HEK293 (cell line): ENCODE results near the gene HACD3.
A peak's percentile ranks its signal among the peaks of the same experiment; 100 is the strongest.

Source experiments
- GLIS2 ChIP-seq: fragments of 450-650 bp; formaldehyde crosslinking; IDR thresholded peaks from 2 replicates; pipeline ENCODE4 v1.5.1; 2016; ENCODE audit warnings: missing biosample characterization, missing genetic modification characterization
- HOXC10 ChIP-seq: sonication (generic); formaldehyde crosslinking; IDR thresholded peaks from 2 replicates; pipeline ENCODE4 v1.8.1; 2023; ENCODE audit warnings: mild to moderate bottlenecking, missing genetic modification reagents
- KLF7 ChIP-seq: fragments of 450-650 bp; formaldehyde crosslinking; IDR thresholded peaks from 2 replicates; pipeline ENCODE4 v1.5.1; 2016; ENCODE audit warnings: missing biosample characterization, missing genetic modification characterization, borderline replicate concordance
- MYNN ChIP-seq: fragments of 450-650 bp; formaldehyde crosslinking; IDR thresholded peaks from 2 replicates; pipeline ENCODE4 v1.5.1; 2016; ENCODE audit warnings: missing biosample characterization, missing genetic modification characterization, borderline replicate concordance
- MZF1 ChIP-seq: fragments of 450-650 bp; formaldehyde crosslinking; IDR thresholded peaks from 2 replicates; pipeline ENCODE4 v1.5.1; 2017; ENCODE audit warnings: missing biosample characterization, missing genetic modification characterization, borderline replicate concordance
- REPIN1 ChIP-seq: fragments of 450-650 bp; formaldehyde crosslinking; IDR thresholded peaks from 2 replicates; pipeline ENCODE4 v1.5.1; 2017; ENCODE audit warnings: missing biosample characterization, missing genetic modification characterization, low read depth
- SP2 ChIP-seq: fragments of 450-650 bp; formaldehyde crosslinking; IDR thresholded peaks from 2 replicates; pipeline ENCODE4 v1.5.1; 2016; ENCODE audit warnings: missing biosample characterization, missing genetic modification characterization
- SP3 ChIP-seq: fragments of 450-650 bp; formaldehyde crosslinking; IDR thresholded peaks from 2 replicates; pipeline ENCODE4 v1.5.1; 2016; ENCODE audit warnings: missing biosample characterization, missing genetic modification characterization
- SP7 ChIP-seq: fragments of 450-650 bp; formaldehyde crosslinking; IDR thresholded peaks from 2 replicates; pipeline ENCODE4 v1.5.1; 2016; ENCODE audit warnings: missing biosample characterization, missing genetic modification characterization
- ZBTB17 ChIP-seq: fragments of 450-650 bp; formaldehyde crosslinking; IDR thresholded peaks from 2 replicates; pipeline ENCODE4 v1.5.1; 2016; ENCODE audit warnings: missing biosample characterization, missing genetic modification characterization
- ZBTB20 ChIP-seq: fragments of 450-650 bp; formaldehyde crosslinking; IDR thresholded peaks from 2 replicates; pipeline ENCODE4 v1.5.1; 2016; ENCODE audit warnings: missing biosample characterization, missing genetic modification characterization
- ZBTB21 ChIP-seq: fragments of 450-650 bp; formaldehyde crosslinking; IDR thresholded peaks from 2 replicates; pipeline ENCODE4 v1.5.1; 2017; ENCODE audit warnings: missing biosample characterization, missing genetic modification characterization
- ZEB2 ChIP-seq: fragments of 450-650 bp; formaldehyde crosslinking; IDR thresholded peaks from 2 replicates; pipeline ENCODE4 v1.5.1; 2016; ENCODE audit warnings: missing biosample characterization, missing genetic modification characterization
- ZFP37 ChIP-seq: fragments of 450-650 bp; formaldehyde crosslinking; IDR thresholded peaks from 2 replicates; pipeline ENCODE4 v1.5.1; 2016; ENCODE audit warnings: missing biosample characterization, missing genetic modification characterization
- ZNF10 ChIP-seq: fragments of 450-650 bp; formaldehyde crosslinking; IDR thresholded peaks from 2 replicates; pipeline ENCODE4 v1.5.1; 2017; ENCODE audit warnings: missing biosample characterization, missing genetic modification characterization
- ZNF121 ChIP-seq: fragments of 450-650 bp; formaldehyde crosslinking; IDR thresholded peaks from 2 replicates; pipeline ENCODE4 v1.5.1; 2016; ENCODE audit warnings: missing biosample characterization, missing genetic modification characterization
- ZNF155 ChIP-seq: fragments of 450-650 bp; formaldehyde crosslinking; IDR thresholded peaks from 2 replicates; pipeline ENCODE4 v1.5.1; 2016; ENCODE audit warnings: missing biosample characterization, missing genetic modification characterization
- ZNF169 ChIP-seq: fragments of 450-650 bp; formaldehyde crosslinking; IDR thresholded peaks from 2 replicates; pipeline ENCODE4 v1.5.1; 2016; ENCODE audit warnings: missing biosample characterization, missing genetic modification characterization
- ZNF175 ChIP-seq: fragments of 450-650 bp; formaldehyde crosslinking; IDR thresholded peaks from 2 replicates; pipeline ENCODE4 v1.5.1; 2016; ENCODE audit warnings: missing biosample characterization, missing genetic modification characterization
- ZNF292 ChIP-seq: fragments of 450-650 bp; formaldehyde crosslinking; IDR thresholded peaks from 2 replicates; pipeline ENCODE4 v1.5.1; 2016; ENCODE audit warnings: low read depth, missing biosample characterization, missing genetic modification characterization, borderline replicate concordance
- ZNF362 ChIP-seq: fragments of 450-650 bp; formaldehyde crosslinking; IDR thresholded peaks from 2 replicates; pipeline ENCODE4 v1.5.1; 2016; ENCODE audit warnings: missing biosample characterization, missing genetic modification characterization
- ZNF366 ChIP-seq: fragments of 450-650 bp; formaldehyde crosslinking; conservative IDR thresholded peaks from 2 replicates; pipeline ENCODE4 v1.5.1; 2016; ENCODE audit warnings: missing biosample characterization, missing genetic modification characterization
- ZNF423 ChIP-seq: fragments of 450-650 bp; formaldehyde crosslinking; IDR thresholded peaks from 2 replicates; pipeline ENCODE4 v1.5.1; 2016; ENCODE audit warnings: missing biosample characterization, missing genetic modification characterization
- ZNF426 ChIP-seq: fragments of 450-650 bp; formaldehyde crosslinking; IDR thresholded peaks from 2 replicates; pipeline ENCODE4 v1.5.1; 2017; ENCODE audit warnings: missing biosample characterization, missing genetic modification characterization, mild to moderate bottlenecking, inconsistent platforms, moderate library complexity
- ZNF501 ChIP-seq: fragments of 450-650 bp; formaldehyde crosslinking; IDR thresholded peaks from 2 replicates; pipeline ENCODE4 v1.5.1; 2016; ENCODE audit warnings: missing biosample characterization, missing genetic modification characterization
- ZNF555 ChIP-seq: fragments of 450-650 bp; formaldehyde crosslinking; conservative IDR thresholded peaks from 2 replicates; pipeline ENCODE4 v1.5.1; 2017; ENCODE audit warnings: missing biosample characterization, mild to moderate bottlenecking, missing genetic modification characterization, inconsistent platforms
- ZNF571 ChIP-seq: fragments of 450-650 bp; formaldehyde crosslinking; IDR thresholded peaks from 2 replicates; pipeline ENCODE4 v1.5.0; 2017; ENCODE audit warnings: missing biosample characterization, missing genetic modification characterization
- ZNF600 ChIP-seq: fragments of 450-650 bp; formaldehyde crosslinking; IDR thresholded peaks from 2 replicates; pipeline ENCODE4 v1.5.1; 2016; ENCODE audit warnings: missing biosample characterization, missing genetic modification characterization
- ZNF626 ChIP-seq: fragments of 450-650 bp; sonication (Bioruptor Pico); formaldehyde crosslinking; IDR thresholded peaks from 2 replicates; pipeline ENCODE4 v1.5.1; 2018; ENCODE audit warnings: missing biosample characterization, missing genetic modification characterization, inconsistent platforms
- ZNF654 ChIP-seq: fragments of 450-650 bp; formaldehyde crosslinking; IDR thresholded peaks from 2 replicates; pipeline ENCODE4 v1.5.1; 2016; ENCODE audit warnings: low read depth, missing biosample characterization, missing genetic modification characterization
- ZNF664 ChIP-seq: fragments of 450-650 bp; formaldehyde crosslinking; IDR thresholded peaks from 2 replicates; pipeline ENCODE4 v1.5.1; 2016; ENCODE audit warnings: missing biosample characterization, missing genetic modification characterization
- ZNF677 ChIP-seq: fragments of 450-650 bp; IDR thresholded peaks from 2 replicates; pipeline ENCODE4 v1.5.0; 2018; ENCODE audit warnings: missing biosample characterization, mild to moderate bottlenecking, missing genetic modification characterization, moderate library complexity
- ZNF768 ChIP-seq: fragments of 450-650 bp; formaldehyde crosslinking; IDR thresholded peaks from 2 replicates; pipeline ENCODE4 v1.5.1; 2018; ENCODE audit warnings: missing biosample characterization, mild to moderate bottlenecking, missing genetic modification characterization
- ZNF776 ChIP-seq: fragments of 450-650 bp; formaldehyde crosslinking; IDR thresholded peaks from 2 replicates; pipeline ENCODE4 v1.5.0; 2017; ENCODE audit warnings: missing biosample characterization, missing genetic modification characterization, borderline replicate concordance
- ZNF785 ChIP-seq: fragments of 450-650 bp; formaldehyde crosslinking; IDR thresholded peaks from 2 replicates; pipeline ENCODE4 v1.5.1; 2016; ENCODE audit warnings: missing biosample characterization, missing genetic modification characterization
- ZSCAN4 ChIP-seq: fragments of 450-650 bp; formaldehyde crosslinking; IDR thresholded peaks from 2 replicates; pipeline ENCODE4 v1.5.1; 2017; ENCODE audit warnings: missing biosample characterization, missing genetic modification characterization
- ZXDB ChIP-seq: fragments of 450-650 bp; formaldehyde crosslinking; IDR thresholded peaks from 2 replicates; pipeline ENCODE4 v1.5.1; 2016; ENCODE audit warnings: missing biosample characterization, missing genetic modification characterization
- TF ChIP-seq, protein P1 (sequence below): fragments of 450-650 bp; formaldehyde crosslinking; IDR thresholded peaks from 2 replicates; pipeline ENCODE4 v1.5.1; 2016; ENCODE audit warnings: missing biosample characterization, missing genetic modification characterization
- TF ChIP-seq, protein P2 (sequence below): fragments of 450-650 bp; formaldehyde crosslinking; IDR thresholded peaks from 2 replicates; pipeline ENCODE4 v1.5.1; 2017; ENCODE audit warnings: missing biosample characterization, missing genetic modification characterization

HACD3 gene

DNA sequence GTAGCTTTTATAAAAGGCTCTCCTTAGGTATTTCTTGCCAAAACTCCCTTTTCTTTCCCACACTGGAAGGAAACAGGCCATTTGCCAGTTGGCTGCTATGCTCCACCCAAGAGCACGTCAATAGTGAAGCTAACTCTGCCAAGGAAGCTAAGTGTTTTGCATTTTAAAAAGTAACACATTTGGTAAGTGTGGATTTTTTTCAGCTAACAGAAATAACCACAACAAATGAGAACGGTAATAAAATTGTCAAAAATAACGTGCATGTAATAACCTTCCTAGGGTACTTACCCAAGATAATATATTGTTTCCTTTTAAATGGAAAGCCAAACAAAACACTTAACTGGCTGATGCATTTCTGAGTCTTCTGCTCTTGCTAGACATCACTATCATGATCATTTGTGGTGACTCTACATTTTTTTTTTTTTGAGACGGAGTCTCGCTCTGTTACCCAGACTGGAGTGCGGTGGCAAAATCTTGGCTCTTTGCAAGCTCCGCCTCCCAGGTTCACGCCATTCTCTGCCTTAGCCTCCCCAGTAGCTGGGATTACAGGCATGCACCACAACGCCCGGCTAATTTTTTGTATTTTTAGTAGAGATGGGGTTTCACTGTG lies 17.4 kb upstream of the HACD3 start (continued):
- peak; percentile 96; the same call in 1 of the 2 replicates for TF ChIP-seq ZNF362 (tag by site-specific recombination)
- TF ChIP-seq KLF7 (tag by site-specific recombination): no peak
- TF ChIP-seq ZNF776 (tag by site-specific recombination): no peak
- peak; percentile 99 for TF ChIP-seq ZBTB17 (tag by site-specific recombination)
- TF ChIP-seq ZFP37 (tag by site-specific recombination): no peak
- TF ChIP-seq, protein P1, sequence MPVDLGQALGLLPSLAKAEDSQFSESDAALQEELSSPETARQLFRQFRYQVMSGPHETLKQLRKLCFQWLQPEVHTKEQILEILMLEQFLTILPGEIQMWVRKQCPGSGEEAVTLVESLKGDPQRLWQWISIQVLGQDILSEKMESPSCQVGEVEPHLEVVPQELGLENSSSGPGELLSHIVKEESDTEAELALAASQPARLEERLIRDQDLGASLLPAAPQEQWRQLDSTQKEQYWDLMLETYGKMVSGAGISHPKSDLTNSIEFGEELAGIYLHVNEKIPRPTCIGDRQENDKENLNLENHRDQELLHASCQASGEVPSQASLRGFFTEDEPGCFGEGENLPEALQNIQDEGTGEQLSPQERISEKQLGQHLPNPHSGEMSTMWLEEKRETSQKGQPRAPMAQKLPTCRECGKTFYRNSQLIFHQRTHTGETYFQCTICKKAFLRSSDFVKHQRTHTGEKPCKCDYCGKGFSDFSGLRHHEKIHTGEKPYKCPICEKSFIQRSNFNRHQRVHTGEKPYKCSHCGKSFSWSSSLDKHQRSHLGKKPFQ (tag by site-specific recombination): 0 out of 2 replicates have a peak, but pooled peaks have one; percentile 20
- TF ChIP-seq SP7 (tag by site-specific recombination): peak; percentile 92
- TF ChIP-seq REPIN1 (tag by site-specific recombination): no peak
- TF ChIP-seq ZBTB21 (tag by site-specific recombination): peak; percentile 66
- no peak for TF ChIP-seq ZNF155 (tag by site-specific recombination)
- TF ChIP-seq ZNF626 (tag by site-specific recombination): no peak
- 0 out of 2 replicates have a peak, but pooled peaks have one; percentile 73 for TF ChIP-seq MZF1 (tag by site-specific recombination)
- no peak for TF ChIP-seq ZNF571 (tag by site-specific recombination)
- peak; percentile 95 for TF ChIP-seq ZEB2
- no peak for TF ChIP-seq GLIS2 (tag by site-specific recombination)
- TF ChIP-seq ZNF654 (tag by site-specific recombination): no peak
- no peak for TF ChIP-seq ZNF426 (tag by site-specific recombination)
- TF ChIP-seq ZXDB (tag by site-specific recombination): peak; percentile 94
- TF ChIP-seq SP2: 0 out of 2 replicates have a peak, but pooled peaks have one; percentile 19
- TF ChIP-seq ZNF555 (tag by site-specific recombination): no peak
- no peak for TF ChIP-seq ZNF785
- peak; percentile 68 for TF ChIP-seq ZNF10
- TF ChIP-seq ZNF664: peak; percentile 35; the same call in 1 of the 2 replicates
- no peak for TF ChIP-seq ZNF169 (tag by site-specific recombination)
- no peak for TF ChIP-seq ZNF121 (tag by site-specific recombination)
- peak; percentile 95 for TF ChIP-seq ZNF600 (tag by site-specific recombination)
- TF ChIP-seq ZSCAN4 (tag by site-specific recombination): no peak
- TF ChIP-seq SP3 (tag by site-specific recombination): no peak
- no peak for TF ChIP-seq ZNF175 (tag by site-specific recombination)
- no peak for TF ChIP-seq ZNF677 (tag by site-specific recombination)
- no peak; the same call in 1 of the 2 replicates for TF ChIP-seq ZBTB20
- TF ChIP-seq, protein P2, sequence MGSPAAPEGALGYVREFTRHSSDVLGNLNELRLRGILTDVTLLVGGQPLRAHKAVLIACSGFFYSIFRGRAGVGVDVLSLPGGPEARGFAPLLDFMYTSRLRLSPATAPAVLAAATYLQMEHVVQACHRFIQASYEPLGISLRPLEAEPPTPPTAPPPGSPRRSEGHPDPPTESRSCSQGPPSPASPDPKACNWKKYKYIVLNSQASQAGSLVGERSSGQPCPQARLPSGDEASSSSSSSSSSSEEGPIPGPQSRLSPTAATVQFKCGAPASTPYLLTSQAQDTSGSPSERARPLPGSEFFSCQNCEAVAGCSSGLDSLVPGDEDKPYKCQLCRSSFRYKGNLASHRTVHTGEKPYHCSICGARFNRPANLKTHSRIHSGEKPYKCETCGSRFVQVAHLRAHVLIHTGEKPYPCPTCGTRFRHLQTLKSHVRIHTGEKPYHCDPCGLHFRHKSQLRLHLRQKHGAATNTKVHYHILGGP (tag by site-specific recombination): no peak
- TF ChIP-seq ZNF768: no peak
- TF ChIP-seq MYNN (tag by site-specific recombination): no peak
- TF ChIP-seq ZNF366 (tag by site-specific recombination): 0 out of 2 replicates have a peak, but pooled peaks have one; percentile 28
- no peak for TF ChIP-seq ZNF501 (tag by site-specific recombination)
- no peak for TF ChIP-seq HOXC10
- TF ChIP-seq ZNF423: no peak
- no peak for TF ChIP-seq ZNF292 (tag by site-specific recombination)
